Epithelial cell of esophagus (primary cell): ENCODE measurements around the gene UPF2.
"Not testable (repeated sequence)": the region's sequence is repeated elsewhere in the genome, so short reads cannot be mapped to it uniquely, and the experiment has no call there.

Experiments
- DNase-seq: peaks from one replicate; pipeline ENCODE4 v3.0.0; 2010; ENCODE audit warnings: low read depth
- H3K4me3 ChIP-seq: 2 replicates; pipeline ENCODE4 v1.5.1; 2011; ENCODE audit warnings: mild to moderate bottlenecking, low read length, control low read depth
- CTCF ChIP-seq: IDR thresholded peaks from 2 replicates; pipeline ENCODE4 v1.5.1; 2011; ENCODE audit warnings: low read depth, mild to moderate bottlenecking, low read length, control low read depth, inconsistent platforms; ENCODE audit not compliant: insufficient read depth; ENCODE audit errors: missing control alignments

Gene UPF2

GRCh38 chr10:11895108-11895466, 147.5 kb downstream of the UPF2 start:
- DNase-seq = no peak
- no peak for TF ChIP-seq CTCF
- H3K4me3 ChIP-seq = no peak overlapping the region

GRCh38 chr10:11894381-11895107, 148.1 kb downstream of the UPF2 start:
- TF ChIP-seq CTCF = no peak
- no peak for DNase-seq
- no peak overlapping the region for H3K4me3 ChIP-seq

GRCh38 chr10:11893749-11894278, 148.8 kb downstream of the UPF2 start:
- no peak for DNase-seq
- H3K4me3 ChIP-seq = no peak overlapping the region
- no peak for TF ChIP-seq CTCF

- TF ChIP-seq CTCF = no peak
- no peak overlapping the region for H3K4me3 ChIP-seq
- DNase-seq = no peak
Measured at GRCh38 chr10:11891776-11892486, 150.7 kb downstream of the UPF2 start.

- not testable (repeated sequence) for DNase-seq, H3K4me3 ChIP-seq
Measured at GRCh38 chr10:11889263-11889662, 153.3 kb downstream of the UPF2 start.

- no peak overlapping the region for H3K4me3 ChIP-seq
- no peak for DNase-seq
- no peak for TF ChIP-seq CTCF
Measured at GRCh38 chr10:11887381-11888227, 155.0 kb downstream of the UPF2 start.

- H3K4me3 ChIP-seq = no peak overlapping the region
- no peak for TF ChIP-seq CTCF
- peak; percentile 74 for DNase-seq
Measured at GRCh38 chr10:11886851-11887250, 155.8 kb downstream of the UPF2 start.
